GM12874 (cell line): ENCODE data around the gene BRD1.

Experiments used
- CTCF ChIP-seq: IDR thresholded peaks from 2 replicates; pipeline ENCODE4 v1.5.1; 2011; ENCODE audit warnings: low read depth, mild to moderate bottlenecking, control low read depth, low read length, moderate library complexity; ENCODE audit not compliant: insufficient read depth

BRD1 gene

GRCh38 chr22:49756201-49756600 is 71.5 kb downstream of the BRD1 start:
- TF ChIP-seq CTCF = no peak

GRCh38 chr22:49755631-49756001 is 72.1 kb downstream of the BRD1 start:
- no peak for TF ChIP-seq CTCF

DNA sequence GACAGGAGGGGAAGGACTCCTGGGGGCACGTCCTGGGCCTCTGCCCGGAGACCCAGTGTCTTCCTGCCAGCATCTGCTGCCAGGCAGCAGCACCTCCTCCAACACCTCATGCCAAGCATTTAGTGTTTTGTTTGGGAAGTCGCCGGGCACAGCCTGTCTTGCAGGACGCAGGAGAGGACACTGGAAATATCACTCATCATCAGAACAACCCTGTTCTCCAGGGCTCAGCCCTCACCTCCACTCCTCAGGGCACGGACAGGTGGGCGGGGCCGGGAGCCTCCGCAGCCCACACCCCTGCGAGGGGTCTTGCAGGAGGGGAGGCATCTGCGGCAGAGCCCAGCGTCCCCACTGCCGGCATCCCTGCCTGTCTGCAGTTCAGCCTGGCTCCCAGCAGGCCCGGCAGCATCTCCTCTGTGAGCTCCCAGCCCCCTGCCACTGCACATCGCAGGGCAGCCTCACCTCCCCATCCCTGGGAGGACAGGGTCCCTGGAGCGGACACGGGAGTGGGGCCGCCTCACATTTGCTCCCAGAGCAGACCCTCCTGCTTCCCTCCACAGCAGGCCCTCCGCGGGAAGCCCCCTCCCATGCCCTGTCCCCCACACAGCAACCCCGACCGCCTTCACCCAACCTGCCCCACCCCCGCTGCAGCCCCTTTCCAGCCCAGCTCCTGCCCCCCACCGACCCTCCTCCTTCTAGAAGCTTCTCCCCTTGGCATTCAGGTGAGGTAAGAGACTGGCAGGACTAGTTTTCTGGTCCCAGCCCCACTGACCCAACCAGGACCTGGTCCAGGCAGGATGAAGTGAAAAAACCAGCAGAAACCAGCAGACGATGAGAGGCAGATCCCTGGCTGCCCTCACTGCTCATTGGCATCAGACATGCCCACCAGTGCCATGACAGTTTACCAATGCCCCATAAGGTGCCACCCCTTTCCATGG is 72.7 kb downstream of the BRD1 start:
- no peak for TF ChIP-seq CTCF

GRCh38 chr22:49753961-49754695 is 73.5 kb downstream of the BRD1 start:
- TF ChIP-seq CTCF = no peak

- TF ChIP-seq CTCF = no peak
Observed at GRCh38 chr22:49753276-49753890, 74.3 kb downstream of the BRD1 start.

DNA sequence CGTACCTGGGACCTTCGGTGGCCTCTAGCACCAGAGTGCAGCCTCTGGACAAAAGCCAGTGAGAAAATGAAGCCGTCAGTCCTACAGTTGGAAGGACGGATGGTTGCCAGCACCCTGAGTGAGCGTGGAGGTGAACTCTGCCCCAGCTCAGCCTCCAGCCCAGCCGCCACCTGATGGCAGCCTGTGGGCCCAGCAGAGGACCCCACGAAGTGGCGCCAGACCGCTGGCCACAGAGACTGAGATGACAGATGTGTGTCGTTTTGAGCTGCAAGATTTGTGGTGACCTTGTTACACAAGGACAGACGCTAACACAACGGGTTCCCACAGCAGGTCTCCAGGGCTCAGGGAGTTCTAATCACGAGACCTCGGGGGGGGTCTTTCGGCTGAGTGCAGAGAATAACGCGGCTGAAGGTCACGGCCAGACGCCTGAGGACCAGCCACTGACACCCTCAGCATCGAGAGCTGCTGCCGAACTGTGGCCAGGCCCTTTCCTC is 75.0 kb downstream of the BRD1 start:
- no peak for TF ChIP-seq CTCF
